ENCODE measurements around the gene RAB40B.

RAB40B gene

GRCh38 chr17:82713071-82713723 lies 14.7 kb upstream of the RAB40B start:
- no peak overlapping the region for H3K27ac ChIP-seq (ENCODE audit: insufficient read depth, low read length, poor library complexity, severe bottlenecking)
- no peak for DNase-seq
- H3K9me3 ChIP-seq (ENCODE audit: control insufficient read depth, low read length): no peaks in the 10 kb centered on the region
- no peaks in the 10 kb centered on the region for H3K36me3 ChIP-seq (ENCODE audit: control insufficient read depth, insufficient read depth, low read length)
- no peaks in the 10 kb centered on the region for H3K27me3 ChIP-seq (replicated peaks; ENCODE audit: control insufficient read depth, insufficient read depth, low read length, poor library complexity, severe bottlenecking)
- no peak overlapping the region for H3K4me3 ChIP-seq (ENCODE audit: insufficient read depth, low read depth, low read length, poor library complexity, severe bottlenecking)
- peaks cover 13% of the 10 kb centered on the region for H3K4me1 ChIP-seq (ENCODE audit: control insufficient read depth, insufficient read depth, low read length, poor library complexity, severe bottlenecking)

- no peak overlapping the region for H3K27ac ChIP-seq (ENCODE audit: insufficient read depth, low read length, poor library complexity, severe bottlenecking)
- no peaks in the 10 kb centered on the region for H3K27me3 ChIP-seq (replicated peaks; ENCODE audit: control insufficient read depth, insufficient read depth, low read length, poor library complexity, severe bottlenecking)
- no peaks in the 10 kb centered on the region for H3K9me3 ChIP-seq (ENCODE audit: control insufficient read depth, low read length)
- H3K36me3 ChIP-seq (ENCODE audit: control insufficient read depth, insufficient read depth, low read length): no peaks in the 10 kb centered on the region
- no peaks in the 10 kb centered on the region for H3K4me1 ChIP-seq (ENCODE audit: control insufficient read depth, insufficient read depth, low read length, poor library complexity, severe bottlenecking)
- no peak overlapping the region for H3K4me3 ChIP-seq (ENCODE audit: insufficient read depth, low read depth, low read length, poor library complexity, severe bottlenecking)
- DNase-seq: no peak
Measured at GRCh38 chr17:82710499-82711232, 12.2 kb upstream of the RAB40B start.

GRCh38 chr17:82709676-82710498 lies 11.4 kb upstream of the RAB40B start:
- no peaks in the 10 kb centered on the region for H3K9me3 ChIP-seq (ENCODE audit: control insufficient read depth, low read length)
- no peaks in the 10 kb centered on the region for H3K4me1 ChIP-seq (ENCODE audit: control insufficient read depth, insufficient read depth, low read length, poor library complexity, severe bottlenecking)
- DNase-seq: no peak
- H3K27ac ChIP-seq (ENCODE audit: insufficient read depth, low read length, poor library complexity, severe bottlenecking): no peak overlapping the region
- H3K27me3 ChIP-seq (replicated peaks; ENCODE audit: control insufficient read depth, insufficient read depth, low read length, poor library complexity, severe bottlenecking): no peaks in the 10 kb centered on the region
- H3K36me3 ChIP-seq (ENCODE audit: control insufficient read depth, insufficient read depth, low read length): no peaks in the 10 kb centered on the region
- H3K4me3 ChIP-seq (ENCODE audit: insufficient read depth, low read depth, low read length, poor library complexity, severe bottlenecking): no peak overlapping the region

GRCh38 chr17:82709024-82709675 lies 10.7 kb upstream of the RAB40B start:
- Histone ChIP-seq H3K27ac (ENCODE audit: insufficient read depth, low read length, poor library complexity, severe bottlenecking) (no peak overlapping the region), H3K27me3 (replicated peaks; ENCODE audit: control insufficient read depth, insufficient read depth, low read length, poor library complexity, severe bottlenecking) (no peaks in the 10 kb centered on the region), H3K4me3 (ENCODE audit: insufficient read depth, low read depth, low read length, poor library complexity, severe bottlenecking) (no peak overlapping the region), H3K9me3 (ENCODE audit: control insufficient read depth, low read length) (no peaks in the 10 kb centered on the region), H3K36me3 (ENCODE audit: control insufficient read depth, insufficient read depth, low read length) (no peaks in the 10 kb centered on the region), H3K4me1 (ENCODE audit: control insufficient read depth, insufficient read depth, low read length, poor library complexity, severe bottlenecking) (no peaks in the 10 kb centered on the region)
- no peak for DNase-seq

GRCh38 chr17:82705756-82706155 lies 7.3 kb upstream of the RAB40B start:
- DNase-seq: no peak
- H3K27me3 ChIP-seq (replicated peaks; ENCODE audit: control insufficient read depth, insufficient read depth, low read length, poor library complexity, severe bottlenecking): no peaks in the 10 kb centered on the region
- no peak overlapping the region for H3K27ac ChIP-seq (ENCODE audit: insufficient read depth, low read length, poor library complexity, severe bottlenecking)
- H3K4me1 ChIP-seq (ENCODE audit: control insufficient read depth, insufficient read depth, low read length, poor library complexity, severe bottlenecking): no peaks in the 10 kb centered on the region
- no peaks in the 10 kb centered on the region for H3K36me3 ChIP-seq (ENCODE audit: control insufficient read depth, insufficient read depth, low read length)
- H3K9me3 ChIP-seq (ENCODE audit: control insufficient read depth, low read length): no peaks in the 10 kb centered on the region
- no peak overlapping the region for H3K4me3 ChIP-seq (ENCODE audit: insufficient read depth, low read depth, low read length, poor library complexity, severe bottlenecking)

- Histone ChIP-seq H3K27ac (ENCODE audit: insufficient read depth, low read length, poor library complexity, severe bottlenecking) (no peak overlapping the region), H3K27me3 (replicated peaks; ENCODE audit: control insufficient read depth, insufficient read depth, low read length, poor library complexity, severe bottlenecking) (no peaks in the 10 kb centered on the region), H3K4me3 (ENCODE audit: insufficient read depth, low read depth, low read length, poor library complexity, severe bottlenecking) (no peak overlapping the region), H3K9me3 (ENCODE audit: control insufficient read depth, low read length) (no peaks in the 10 kb centered on the region), H3K36me3 (ENCODE audit: control insufficient read depth, insufficient read depth, low read length) (no peaks in the 10 kb centered on the region), H3K4me1 (ENCODE audit: control insufficient read depth, insufficient read depth, low read length, poor library complexity, severe bottlenecking) (no peaks in the 10 kb centered on the region)
- DNase-seq: no peak
Measured at GRCh38 chr17:82704886-82705285, 6.4 kb upstream of the RAB40B start.

GRCh38 chr17:82703935-82704865 lies 5.7 kb upstream of the RAB40B start:
- Histone ChIP-seq H3K9me3 (ENCODE audit: control insufficient read depth, low read length) (no peaks in the 10 kb centered on the region), H3K36me3 (ENCODE audit: control insufficient read depth, insufficient read depth, low read length) (no peaks in the 10 kb centered on the region), H3K27me3 (replicated peaks; ENCODE audit: control insufficient read depth, insufficient read depth, low read length, poor library complexity, severe bottlenecking) (no peaks in the 10 kb centered on the region), H3K4me3 (ENCODE audit: insufficient read depth, low read depth, low read length, poor library complexity, severe bottlenecking) (no peak overlapping the region), H3K27ac (ENCODE audit: insufficient read depth, low read length, poor library complexity, severe bottlenecking) (no peak overlapping the region), H3K4me1 (ENCODE audit: control insufficient read depth, insufficient read depth, low read length, poor library complexity, severe bottlenecking) (no peaks in the 10 kb centered on the region)
- DNase-seq: no peak

GRCh38 chr17:82703036-82703745 lies 4.7 kb upstream of the RAB40B start:
- no peaks in the 10 kb centered on the region for H3K4me1 ChIP-seq (ENCODE audit: control insufficient read depth, insufficient read depth, low read length, poor library complexity, severe bottlenecking)
- DNase-seq: no peak
- H3K36me3 ChIP-seq (ENCODE audit: control insufficient read depth, insufficient read depth, low read length): no peaks in the 10 kb centered on the region
- no peaks in the 10 kb centered on the region for H3K9me3 ChIP-seq (ENCODE audit: control insufficient read depth, low read length)
- no peaks in the 10 kb centered on the region for H3K27me3 ChIP-seq (replicated peaks; ENCODE audit: control insufficient read depth, insufficient read depth, low read length, poor library complexity, severe bottlenecking)
- no peak overlapping the region for H3K4me3 ChIP-seq (ENCODE audit: insufficient read depth, low read depth, low read length, poor library complexity, severe bottlenecking)
- no peak overlapping the region for H3K27ac ChIP-seq (ENCODE audit: insufficient read depth, low read length, poor library complexity, severe bottlenecking)

All from effector memory CD4-positive, alpha-beta T cell (primary cell).